ENCODE results near the gene CDC20. TPM values are rescaled to one million over a fixed set of nuclear protein-coding genes. Genes with fewer than 3 reads are reported as not detected.

The CDC20 gene
- total RNA-seq, 1 experiment from 2014 or later, result 134 TPM

GRCh38 chr1:43331688-43332087 is 27.1 kb upstream of the CDC20 start:
- Mint-ChIP-seq H3K27me3 (ENCODE audit: unreplicated experiment) (peaks cover 18% of the 10 kb centered on the region), H3K9me3 (ENCODE audit: low read depth, unreplicated experiment) (no peaks in the 10 kb centered on the region)

GRCh38 chr1:43334453-43335205 is 24.2 kb upstream of the CDC20 start:
- intact Hi-C loops (cut with micrococcal nuclease; ENCODE audit: unreplicated experiment), result no loop called here
- TF ChIP-seq CTCF (IDR thresholded peaks at IDR 0.05; ENCODE audit: unreplicated experiment), result no peak
- DNase-seq, result no peak
- Mint-ChIP-seq H3K36me3 (ENCODE audit: insufficient read depth, unreplicated experiment) (no peaks in the 10 kb centered on the region), H3K4me1 (ENCODE audit: low read depth, unreplicated experiment) (peaks cover 6% of the 10 kb centered on the region), H3K9me3 (ENCODE audit: low read depth, unreplicated experiment) (no peaks in the 10 kb centered on the region), H3K27ac (ENCODE audit: unreplicated experiment) (no peak overlapping the region), H3K27me3 (ENCODE audit: unreplicated experiment) (peaks cover 18% of the 10 kb centered on the region), H3K4me3 (ENCODE audit: low read depth, unreplicated experiment) (no peak overlapping the region)
- CTCF ChIA-PET, result no interaction called here
- BruUV-seq (replicated peaks), result no TSS peak

More at GRCh38 chr1:43331688-43332087, 27.1 kb upstream of the CDC20 start:
- Mint-ChIP-seq H3K36me3 (ENCODE audit: insufficient read depth, unreplicated experiment) (no peaks in the 10 kb centered on the region), H3K4me1 (ENCODE audit: low read depth, unreplicated experiment) (peaks cover 7% of the 10 kb centered on the region), H3K4me3 (ENCODE audit: low read depth, unreplicated experiment) (no peak overlapping the region), H3K27ac (ENCODE audit: unreplicated experiment) (no peak overlapping the region)
- TF ChIP-seq CTCF (IDR thresholded peaks at IDR 0.05; ENCODE audit: unreplicated experiment), result no peak
- DNase-seq, result no peak
- BruUV-seq (replicated peaks), result no TSS peak
- CTCF ChIA-PET, result no interaction called here
- intact Hi-C loops (cut with micrococcal nuclease; ENCODE audit: unreplicated experiment), result no loop called here

- CTCF ChIA-PET, result no interaction called here
- no peaks in the 10 kb centered on the region for H3K36me3 Mint-ChIP-seq (ENCODE audit: insufficient read depth, unreplicated experiment)
- H3K4me1 Mint-ChIP-seq (ENCODE audit: low read depth, unreplicated experiment), result no peaks in the 10 kb centered on the region
- no peaks in the 10 kb centered on the region for H3K9me3 Mint-ChIP-seq (ENCODE audit: low read depth, unreplicated experiment)
- H3K4me3 Mint-ChIP-seq (ENCODE audit: low read depth, unreplicated experiment), result no peak within 1 kb of the TSS
- DNase-seq, result no peak
- H3K27ac Mint-ChIP-seq (ENCODE audit: unreplicated experiment), result no peak within 1 kb of the TSS
- intact Hi-C loops (cut with micrococcal nuclease; ENCODE audit: unreplicated experiment), result no loop called here
- no TSS peak for BruUV-seq (replicated peaks)
- H3K27me3 Mint-ChIP-seq (ENCODE audit: unreplicated experiment), result peaks cover 36% of the 10 kb centered on the region
- TF ChIP-seq CTCF (IDR thresholded peaks at IDR 0.05; ENCODE audit: unreplicated experiment), result no peak
Measured at GRCh38 chr1:43337588-43337987, 21.2 kb upstream of the CDC20 start, which contains the start of gene MPL. Gene MPL (plus strand): TSS chr1:43337818. CDS start chr1:43337849, 31 bp downstream.

GRCh38 chr1:43338001-43338400 is 20.8 kb upstream of the CDC20 start:
- H3K27ac Mint-ChIP-seq (ENCODE audit: unreplicated experiment), result no peak overlapping the region
- TF ChIP-seq CTCF (IDR thresholded peaks at IDR 0.05; ENCODE audit: unreplicated experiment), result no peak
- BruUV-seq (replicated peaks), result no TSS peak
- H3K4me3 Mint-ChIP-seq (ENCODE audit: low read depth, unreplicated experiment), result no peak overlapping the region
- intact Hi-C loops (cut with micrococcal nuclease; ENCODE audit: unreplicated experiment), result no loop called here
- no peaks in the 10 kb centered on the region for H3K9me3 Mint-ChIP-seq (ENCODE audit: low read depth, unreplicated experiment)
- H3K36me3 Mint-ChIP-seq (ENCODE audit: insufficient read depth, unreplicated experiment), result no peaks in the 10 kb centered on the region
- CTCF ChIA-PET, result no interaction called here
- no peaks in the 10 kb centered on the region for H3K4me1 Mint-ChIP-seq (ENCODE audit: low read depth, unreplicated experiment)
- peaks cover 36% of the 10 kb centered on the region for H3K27me3 Mint-ChIP-seq (ENCODE audit: unreplicated experiment)
- no peak for DNase-seq
